Activated B cell treated with CpG ODN at 0.5 μM for 24 hours (primary cell): ENCODE data around the gene OVCH1. TPM values are rescaled to one million over a fixed set of nuclear protein-coding genes. Genes with fewer than 3 reads are reported as not detected.

Experiments
- ATAC-seq: fragments of 200-7000 bp; cut with Tn5 transposase; one replicate; pipeline ENCODE4 v1.10.0; 2021; ENCODE audit warnings: low read depth, mild to moderate bottlenecking, moderate library complexity
- CTCF ChIA-PET: fragments of 350-600 bp; sonication (Branson Sonifier 250); formaldehyde crosslinking; loops from one replicate; lab custom pipeline; 2021; ENCODE audit warnings: antibody characterized with exemption; lab: Charles Lee
- POLR2A ChIA-PET: fragments of 350-600 bp; sonication (Branson Sonifier 250); formaldehyde crosslinking; loops from one replicate; lab custom pipeline; 2021; ENCODE audit warnings: antibody characterized with exemption; lab: Charles Lee
- DNase-seq: peaks from one replicate; pipeline ENCODE4 v3.0.0; 2022
- H3K27ac Mint-ChIP-seq: one replicate; pipeline ENCODE4 v1.8.0; 2020; ENCODE audit warnings: mixed read lengths
- H3K27me3 Mint-ChIP-seq: one replicate; pipeline ENCODE4 v1.8.0; 2021; ENCODE audit warnings: mixed read lengths
- H3K36me3 Mint-ChIP-seq: one replicate; pipeline ENCODE4 v1.8.0; 2021; ENCODE audit warnings: low read depth, mixed read lengths
- H3K4me1 Mint-ChIP-seq: one replicate; pipeline ENCODE4 v1.8.0; 2021; ENCODE audit warnings: mixed read lengths
- H3K4me3 Mint-ChIP-seq: one replicate; pipeline ENCODE4 v1.8.0; 2020; ENCODE audit warnings: mild to moderate bottlenecking, mixed read lengths
- H3K9me3 Mint-ChIP-seq: one replicate; pipeline ENCODE4 v1.8.0; 2020; ENCODE audit warnings: mixed read lengths
- intact Hi-C: fragments of 100-400 bp; cut with micrococcal nuclease; formaldehyde crosslinking; loops from one replicate; pipeline ENCODE4 v1.15.1; 2024
- total RNA-seq: library from RNA; stranded (reverse); gene quantifications from 2 replicates; pipeline ENCODE4 v1.2.3, GENCODE V29; 2022
- TF ChIP-seq, protein P1 (sequence below): fragments of 200-600 bp; IDR thresholded peaks from one replicate; pipeline ENCODE4 v1.8.0; 2022; ENCODE audit warnings: antibody characterized with exemption, mild to moderate bottlenecking

The OVCH1 gene
- total RNA-seq, 1 donor from 2014 or later: not detected

GRCh38 chr12:29530436-29530835 lies 33.0 kb upstream of the OVCH1 start:
- Mint-ChIP-seq H3K4me3 (no peak overlapping the region), H3K9me3 (no peaks in the 10 kb centered on the region), H3K36me3 (no peaks in the 10 kb centered on the region), H3K4me1 (no peaks in the 10 kb centered on the region), H3K27me3 (peaks cover 8% of the 10 kb centered on the region), H3K27ac (no peak overlapping the region)
- DNase-seq (no peak), ATAC-seq (no peak)
- TF ChIP-seq, protein P1, sequence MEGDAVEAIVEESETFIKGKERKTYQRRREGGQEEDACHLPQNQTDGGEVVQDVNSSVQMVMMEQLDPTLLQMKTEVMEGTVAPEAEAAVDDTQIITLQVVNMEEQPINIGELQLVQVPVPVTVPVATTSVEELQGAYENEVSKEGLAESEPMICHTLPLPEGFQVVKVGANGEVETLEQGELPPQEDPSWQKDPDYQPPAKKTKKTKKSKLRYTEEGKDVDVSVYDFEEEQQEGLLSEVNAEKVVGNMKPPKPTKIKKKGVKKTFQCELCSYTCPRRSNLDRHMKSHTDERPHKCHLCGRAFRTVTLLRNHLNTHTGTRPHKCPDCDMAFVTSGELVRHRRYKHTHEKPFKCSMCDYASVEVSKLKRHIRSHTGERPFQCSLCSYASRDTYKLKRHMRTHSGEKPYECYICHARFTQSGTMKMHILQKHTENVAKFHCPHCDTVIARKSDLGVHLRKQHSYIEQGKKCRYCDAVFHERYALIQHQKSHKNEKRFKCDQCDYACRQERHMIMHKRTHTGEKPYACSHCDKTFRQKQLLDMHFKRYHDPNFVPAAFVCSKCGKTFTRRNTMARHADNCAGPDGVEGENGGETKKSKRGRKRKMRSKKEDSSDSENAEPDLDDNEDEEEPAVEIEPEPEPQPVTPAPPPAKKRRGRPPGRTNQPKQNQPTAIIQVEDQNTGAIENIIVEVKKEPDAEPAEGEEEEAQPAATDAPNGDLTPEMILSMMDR: no peak
- ChIA-PET CTCF (no interaction called here), POLR2A (no interaction called here)
- intact Hi-C loops: no loop called here

DNA sequence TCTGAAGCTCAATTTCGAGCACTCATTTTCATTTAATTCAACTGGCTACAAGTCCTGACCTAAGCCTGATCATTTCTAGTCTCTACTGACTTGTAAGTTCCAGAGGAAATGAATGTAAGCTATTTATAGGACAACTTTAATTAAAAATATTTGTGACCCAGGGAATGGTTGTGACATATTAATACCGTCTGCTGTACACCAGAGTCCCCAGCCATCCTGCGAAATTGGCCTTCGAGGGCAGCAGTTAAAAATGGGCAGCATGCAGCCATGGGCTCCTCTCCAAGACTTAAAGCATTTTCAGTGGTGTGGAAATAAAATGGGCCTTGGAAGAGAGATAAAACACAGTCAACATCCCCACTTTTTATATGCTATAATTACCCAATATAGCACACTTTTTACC lies 30.7 kb upstream of the OVCH1 start:
- Mint-ChIP-seq H3K4me3 (no peak overlapping the region), H3K27me3 (peaks cover 10% of the 10 kb centered on the region), H3K4me1 (no peaks in the 10 kb centered on the region), H3K36me3 (no peaks in the 10 kb centered on the region), H3K27ac (no peak overlapping the region), H3K9me3 (no peaks in the 10 kb centered on the region)
- intact Hi-C loops: no loop called here
- DNase-seq (no peak), ATAC-seq (no peak)
- TF ChIP-seq, protein P1: no peak
- ChIA-PET POLR2A (no interaction called here), CTCF (interaction anchor here (1.0 kb wide), 1 partner anchor 11 kb away, joined by 4 read pairs; no protein-coding TSS in a partner anchor)

DNA sequence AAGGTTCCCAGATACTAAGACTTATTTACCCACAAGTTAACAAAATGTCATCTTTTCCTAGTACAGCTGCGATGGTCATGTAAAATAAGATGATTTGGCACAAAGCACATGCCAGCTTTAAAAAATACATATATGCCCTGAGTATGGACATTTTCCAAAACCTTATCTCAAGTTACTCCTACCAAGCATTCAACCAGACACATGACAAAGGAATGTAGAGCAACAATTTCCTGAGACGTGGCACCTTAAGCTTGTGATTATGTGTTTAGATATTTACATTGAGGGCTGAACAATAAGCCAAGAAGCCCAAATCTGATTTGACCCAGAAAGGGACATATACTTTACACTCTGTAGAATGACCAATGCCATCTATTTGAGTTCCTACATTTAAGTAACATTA lies 24.5 kb upstream of the OVCH1 start:
- H3K36me3 Mint-ChIP-seq: no peaks in the 10 kb centered on the region
- CTCF ChIA-PET: interaction anchor here (4.2 kb wide), 1 partner anchor 1285 kb away, joined by 34 read pairs; no protein-coding TSS in a partner anchor

DNA sequence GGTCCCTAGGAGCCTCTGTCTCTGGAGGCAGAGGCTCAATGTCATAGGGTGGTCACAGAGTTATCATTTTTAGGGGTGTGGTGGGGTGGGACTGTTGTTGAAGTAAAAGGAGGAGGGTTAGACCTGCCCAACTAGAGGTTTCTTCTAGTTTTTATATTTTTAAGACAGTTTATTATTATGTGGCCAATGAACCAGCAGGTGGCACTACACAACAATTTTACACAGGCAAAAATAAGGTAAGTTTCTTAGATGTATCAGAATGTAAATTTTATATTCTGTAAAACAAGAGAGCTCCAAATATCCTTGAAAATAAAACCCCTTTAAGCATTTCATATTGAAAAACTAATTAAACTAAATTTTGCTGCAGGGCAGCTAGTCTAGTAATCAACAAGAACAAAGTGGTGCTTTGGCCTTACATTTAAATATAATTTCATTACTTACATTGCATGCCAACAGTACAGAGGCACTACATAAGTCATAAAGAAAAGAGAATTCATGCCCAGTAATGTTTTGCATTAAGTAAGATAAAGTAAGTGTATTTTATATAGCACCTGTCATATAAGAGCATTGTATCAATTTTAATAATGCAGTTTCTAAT lies 22.2 kb upstream of the OVCH1 start:
- Mint-ChIP-seq H3K4me1 (no peaks in the 10 kb centered on the region), H3K27me3 (peaks cover 11% of the 10 kb centered on the region), H3K36me3 (no peaks in the 10 kb centered on the region), H3K27ac (no peak overlapping the region), H3K9me3 (no peaks in the 10 kb centered on the region), H3K4me3 (no peak overlapping the region)
- DNase-seq (no peak), ATAC-seq (no peak)
- ChIA-PET POLR2A (no interaction called here), CTCF (interaction anchor here (1.2 to 4.2 kb wide), 4 partner anchors 14 to 1327 kb away, joined by 3 to 34 read pairs (median 8); no protein-coding TSS in a partner anchor)
- intact Hi-C loops: loop anchor here (1.0 kb wide), 2 partner anchors 1288 to 1325 kb away; no protein-coding TSS in a partner anchor
- TF ChIP-seq, protein P1: peak; percentile 40

More for the DNA sequence above, 24.5 kb upstream of the OVCH1 start:
- POLR2A ChIA-PET: no interaction called here
- no peak for ATAC-seq
- no peaks in the 10 kb centered on the region for H3K9me3 Mint-ChIP-seq
- intact Hi-C loops: no loop called here
- no peak for DNase-seq
- H3K4me3 Mint-ChIP-seq: no peak overlapping the region
- no peak overlapping the region for H3K27ac Mint-ChIP-seq
- peaks cover 2% of the 10 kb centered on the region for H3K27me3 Mint-ChIP-seq
- H3K4me1 Mint-ChIP-seq: no peaks in the 10 kb centered on the region
- TF ChIP-seq, protein P1: no peak

DNA sequence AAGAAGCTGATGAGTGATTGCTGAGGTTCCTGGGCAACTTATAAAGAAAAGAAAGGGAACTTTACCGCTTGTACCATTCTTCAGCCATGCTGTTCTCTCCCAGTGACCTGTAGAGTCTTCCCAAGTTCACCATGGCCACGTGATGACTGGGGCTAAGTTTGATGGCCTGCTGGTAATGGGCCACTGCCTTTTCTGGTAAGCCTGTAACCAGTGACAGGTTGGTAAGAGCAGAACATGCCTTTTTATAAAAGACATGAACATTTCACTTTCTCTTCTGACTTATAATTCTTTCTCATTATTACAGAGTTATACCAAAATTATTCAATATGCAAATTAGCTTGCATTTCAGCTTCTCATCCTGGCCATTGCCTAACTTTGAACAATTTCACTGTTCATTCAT lies 20.9 kb upstream of the OVCH1 start:
- no peaks in the 10 kb centered on the region for H3K9me3 Mint-ChIP-seq
- H3K4me3 Mint-ChIP-seq: no peak overlapping the region
- intact Hi-C loops: no loop called here
- no peak overlapping the region for H3K27ac Mint-ChIP-seq
- peaks cover 11% of the 10 kb centered on the region for H3K27me3 Mint-ChIP-seq
- DNase-seq: no peak
- POLR2A ChIA-PET: no interaction called here
- CTCF ChIA-PET: interaction anchor here (1.0 to 4.2 kb wide), 3 partner anchors 15 to 1328 kb away, joined by 3 to 34 read pairs (median 12); no protein-coding TSS in a partner anchor
- H3K36me3 Mint-ChIP-seq: no peaks in the 10 kb centered on the region
- TF ChIP-seq, protein P1: no peak
- ATAC-seq: no peak
- H3K4me1 Mint-ChIP-seq: no peaks in the 10 kb centered on the region
